Upper lobe of left lung (tissue), 4 donors: ENCODE results near the gene DRAXIN.

Experiments used
- EP300 ChIP-seq, 4 donors: sonication (generic); formaldehyde crosslinking; IDR thresholded peaks; one replicate each; pipeline ENCODE4 v1.5.1; 2017; ENCODE audit warnings: antibody characterized with exemption in 4 of 4, control low read depth in 2 of 4
- POLR2A ChIP-seq, 4 donors: fragments of 450-650 bp; IDR thresholded peaks; one replicate each; pipeline ENCODE4 v1.5.1; 2016 to 2017; ENCODE audit warnings: antibody characterized with exemption in 4 of 4, mild to moderate bottlenecking in 2 of 4
- POLR2AphosphoS5 ChIP-seq, 2 donors: sonication (generic); formaldehyde crosslinking; IDR thresholded peaks; one replicate each; pipeline ENCODE4 v1.5.1; 2017; ENCODE audit warnings: antibody characterized with exemption in 2 of 2
- TF ChIP-seq, protein P1 (sequence below), 6 experiments: fragments of 450-650 bp in 4 of 6; fragments of 200-600 bp in 2 of 6; sonication (generic) in 2 of 6; IDR thresholded peaks; one replicate each; pipeline ENCODE4 v1.5.1; 2016 to 2019; ENCODE audit warnings: antibody characterized with exemption in 6 of 6

DNA sequence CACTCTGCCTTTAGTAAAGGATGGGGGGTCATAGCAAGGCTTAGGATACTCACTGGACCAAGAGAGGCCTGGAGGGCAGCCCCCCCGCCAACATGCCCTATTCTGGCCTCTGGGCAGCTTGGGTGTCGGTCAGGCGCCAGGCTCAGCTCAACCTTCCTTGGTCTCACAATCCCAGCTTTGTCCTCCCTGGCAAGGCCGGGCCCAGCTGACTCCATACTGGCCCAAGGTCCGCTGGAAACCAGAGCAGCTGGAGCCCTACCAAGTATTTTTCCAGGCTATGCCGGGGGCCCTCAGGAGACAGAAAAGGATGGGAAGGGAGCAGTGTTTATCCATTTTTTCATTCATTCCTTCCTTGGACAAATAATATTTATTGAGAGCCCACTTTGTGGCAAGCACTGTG is 43.5 kb upstream of the DRAXIN start:
- TF ChIP-seq POLR2A (IDR thresholded peaks at IDR 0.05) = no peak
- TF ChIP-seq, protein P1, sequence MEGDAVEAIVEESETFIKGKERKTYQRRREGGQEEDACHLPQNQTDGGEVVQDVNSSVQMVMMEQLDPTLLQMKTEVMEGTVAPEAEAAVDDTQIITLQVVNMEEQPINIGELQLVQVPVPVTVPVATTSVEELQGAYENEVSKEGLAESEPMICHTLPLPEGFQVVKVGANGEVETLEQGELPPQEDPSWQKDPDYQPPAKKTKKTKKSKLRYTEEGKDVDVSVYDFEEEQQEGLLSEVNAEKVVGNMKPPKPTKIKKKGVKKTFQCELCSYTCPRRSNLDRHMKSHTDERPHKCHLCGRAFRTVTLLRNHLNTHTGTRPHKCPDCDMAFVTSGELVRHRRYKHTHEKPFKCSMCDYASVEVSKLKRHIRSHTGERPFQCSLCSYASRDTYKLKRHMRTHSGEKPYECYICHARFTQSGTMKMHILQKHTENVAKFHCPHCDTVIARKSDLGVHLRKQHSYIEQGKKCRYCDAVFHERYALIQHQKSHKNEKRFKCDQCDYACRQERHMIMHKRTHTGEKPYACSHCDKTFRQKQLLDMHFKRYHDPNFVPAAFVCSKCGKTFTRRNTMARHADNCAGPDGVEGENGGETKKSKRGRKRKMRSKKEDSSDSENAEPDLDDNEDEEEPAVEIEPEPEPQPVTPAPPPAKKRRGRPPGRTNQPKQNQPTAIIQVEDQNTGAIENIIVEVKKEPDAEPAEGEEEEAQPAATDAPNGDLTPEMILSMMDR (IDR thresholded peaks at IDR 0.05) = no peak
- TF ChIP-seq EP300 (IDR thresholded peaks at IDR 0.05) = no peak
- no peak for TF ChIP-seq POLR2AphosphoS5 (IDR thresholded peaks at IDR 0.05)
